CD4-positive, alpha-beta T cell treated with Interleukin-6 for 4 hours (primary cell): ENCODE measurements around the gene ZXDC.

Experiments used
- DNase-seq: peaks from one replicate; pipeline ENCODE4 v3.0.0-alpha.2; 2020; ENCODE audit warnings: mixed read lengths

The ZXDC gene

GRCh38 chr3:126390201-126390600 lies 85.5 kb downstream of the ZXDC start:
- no peak for DNase-seq

GRCh38 chr3:126389794-126390146 lies 85.9 kb downstream of the ZXDC start:
- no peak for DNase-seq

- DNase-seq: peak; percentile 30
Observed at GRCh38 chr3:126389112-126389793, 86.4 kb downstream of the ZXDC start.
